ENCODE data around the gene LMBR1. TPM values are rescaled to one million over a fixed set of nuclear protein-coding genes. Genes with fewer than 3 reads are reported as not detected.
"Not testable (repeated sequence)": the region's sequence is repeated elsewhere in the genome, so short reads cannot be mapped to it uniquely, and the experiment has no call there.

The LMBR1 gene
- total and polyA plus RNA-seq, 8 donors: 7.5 to 187 (median 97.2) TPM

- intact Hi-C loops (cut with DNase I; ENCODE audit: low total_unique reads): no loop called here
- peak; percentile 62 to 73 for DNase-seq
- Histone ChIP-seq H3K36me3 (no peaks in the 10 kb centered on the region), H3K4me1 (peaks cover 0 to 11% (median 2%) of the 10 kb centered on the region in 4 donors), H3K27me3 (peaks cover 0 to 14% (median 0%) of the 10 kb centered on the region in 3 donors), H3K4me3 (no peak overlapping the region), H3K9me3 (no peaks in the 10 kb centered on the region), H3K27ac (peak overlapping the region in 3 of 5 donors; percentile 14 to 44 (median 38))
- WGBS, 5 donors: 21 to 40% (median 23%) methylated on average over 10 of the region's 10 CpGs
- TF ChIP-seq POLR2AphosphoS5 (IDR thresholded peaks at IDR 0.05): peak in 2 of 3 donors; percentile 61 to 72
- TF ChIP-seq POLR2A (IDR thresholded peaks at IDR 0.05): no peak
Measured at GRCh38 chr7:156903232-156903909, 10.4 kb upstream of the LMBR1 start.

- H3K9me3 ChIP-seq; H3K27ac ChIP-seq; DNase-seq; H3K36me3 ChIP-seq; intact Hi-C loops (cut with DNase I; ENCODE audit: low total_unique reads); H3K4me3 ChIP-seq: not testable (repeated sequence)
- 68 to 89% (median 85%) methylated on average over 9 of the region's 9 CpGs for WGBS, 5 donors
- H3K27me3 ChIP-seq: peaks cover 0 to 14% (median 0%) of the 10 kb centered on the region in 3 donors
- H3K4me1 ChIP-seq: peaks cover 0 to 19% (median 1%) of the 10 kb centered on the region in 4 donors
Measured at GRCh38 chr7:156900093-156900492, 7.1 kb upstream of the LMBR1 start.

GRCh38 chr7:156898938-156899337, 6.0 kb upstream of the LMBR1 start:
- Histone ChIP-seq H3K27me3 (peaks cover 0 to 14% (median 0%) of the 10 kb centered on the region in 3 donors), H3K4me3 (no peak overlapping the region), H3K9me3 (no peaks in the 10 kb centered on the region), H3K4me1 (peaks cover 0 to 30% (median 6%) of the 10 kb centered on the region in 4 donors), H3K36me3 (no peaks in the 10 kb centered on the region), H3K27ac (no peak overlapping the region)
- TF ChIP-seq POLR2A (IDR thresholded peaks at IDR 0.05) (no peak), POLR2AphosphoS5 (IDR thresholded peaks at IDR 0.05) (no peak), EP300 (IDR thresholded peaks at IDR 0.05) (no peak)
- TF ChIP-seq, protein P1, sequence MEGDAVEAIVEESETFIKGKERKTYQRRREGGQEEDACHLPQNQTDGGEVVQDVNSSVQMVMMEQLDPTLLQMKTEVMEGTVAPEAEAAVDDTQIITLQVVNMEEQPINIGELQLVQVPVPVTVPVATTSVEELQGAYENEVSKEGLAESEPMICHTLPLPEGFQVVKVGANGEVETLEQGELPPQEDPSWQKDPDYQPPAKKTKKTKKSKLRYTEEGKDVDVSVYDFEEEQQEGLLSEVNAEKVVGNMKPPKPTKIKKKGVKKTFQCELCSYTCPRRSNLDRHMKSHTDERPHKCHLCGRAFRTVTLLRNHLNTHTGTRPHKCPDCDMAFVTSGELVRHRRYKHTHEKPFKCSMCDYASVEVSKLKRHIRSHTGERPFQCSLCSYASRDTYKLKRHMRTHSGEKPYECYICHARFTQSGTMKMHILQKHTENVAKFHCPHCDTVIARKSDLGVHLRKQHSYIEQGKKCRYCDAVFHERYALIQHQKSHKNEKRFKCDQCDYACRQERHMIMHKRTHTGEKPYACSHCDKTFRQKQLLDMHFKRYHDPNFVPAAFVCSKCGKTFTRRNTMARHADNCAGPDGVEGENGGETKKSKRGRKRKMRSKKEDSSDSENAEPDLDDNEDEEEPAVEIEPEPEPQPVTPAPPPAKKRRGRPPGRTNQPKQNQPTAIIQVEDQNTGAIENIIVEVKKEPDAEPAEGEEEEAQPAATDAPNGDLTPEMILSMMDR (IDR thresholded peaks at IDR 0.05): no peak
- intact Hi-C loops (cut with DNase I; ENCODE audit: low total_unique reads): no loop called here
- WGBS, 5 donors: 90 to 100% (median 93%) methylated on average over 1 of the region's 1 CpG
- no peak for DNase-seq

GRCh38 chr7:156897673-156898072, 4.7 kb upstream of the LMBR1 start:
- TF ChIP-seq EP300 (IDR thresholded peaks at IDR 0.05) (no peak), POLR2A (IDR thresholded peaks at IDR 0.05) (no peak), POLR2AphosphoS5 (IDR thresholded peaks at IDR 0.05) (no peak)
- TF ChIP-seq, protein P1 (IDR thresholded peaks at IDR 0.05): no peak
- WGBS, 5 donors: 47 to 59% (median 51%) methylated on average over 8 of the region's 8 CpGs
- Histone ChIP-seq H3K27ac (no peak overlapping the region), H3K27me3 (peaks cover 0 to 14% (median 0%) of the 10 kb centered on the region in 3 donors), H3K9me3 (no peaks in the 10 kb centered on the region), H3K36me3 (no peaks in the 10 kb centered on the region), H3K4me3 (no peak overlapping the region), H3K4me1 (peaks cover 0 to 23% (median 7%) of the 10 kb centered on the region in 4 donors)
- intact Hi-C loops (cut with DNase I; ENCODE audit: low total_unique reads): no loop called here
- no peak for DNase-seq

GRCh38 chr7:156896388-156897022, 3.5 kb upstream of the LMBR1 start:
- Histone ChIP-seq H3K36me3 (no peaks in the 10 kb centered on the region), H3K9me3 (no peaks in the 10 kb centered on the region), H3K27ac (peak overlapping the region in 1 of 5 donors; percentile 34), H3K4me3 (no peak overlapping the region), H3K4me1 (peaks cover 4 to 31% (median 13%) of the 10 kb centered on the region in 4 donors), H3K27me3 (peaks cover 0 to 14% (median 0%) of the 10 kb centered on the region in 3 donors)
- TF ChIP-seq POLR2A (IDR thresholded peaks at IDR 0.05): no peak
- no peak for TF ChIP-seq EP300 (IDR thresholded peaks at IDR 0.05)
- TF ChIP-seq, protein P1 (IDR thresholded peaks at IDR 0.05): no peak
- no peak for TF ChIP-seq POLR2AphosphoS5 (IDR thresholded peaks at IDR 0.05)
- DNase-seq: no peak
- intact Hi-C loops (cut with DNase I; ENCODE audit: low total_unique reads): no loop called here
- WGBS, 5 donors: 77 to 85% (median 81%) methylated on average over 5 of the region's 5 CpGs
